ENCODE results near the gene NIPAL4.

GRCh38 chr5:157487358-157487757, 27.3 kb downstream of the NIPAL4 start:
- TF ChIP-seq CTCF (IDR thresholded peaks at IDR 0.05) (no peak), POLR2A (IDR thresholded peaks at IDR 0.05) (no peak)
